Iris pigment epithelial cell (primary cell): Measurements from ENCODE around the gene PDCD1LG2.
A peak's percentile ranks its signal among the peaks of the same experiment; 100 is the strongest.
"Not testable (repeated sequence)": the region's sequence is repeated elsewhere in the genome, so short reads cannot be mapped to it uniquely, and the experiment has no call there.

Experiments
- DNase-seq: peaks from one replicate; pipeline ENCODE4 v3.0.0-alpha.2; 2011; ENCODE audit warnings: low read depth

Gene PDCD1LG2

DNA sequence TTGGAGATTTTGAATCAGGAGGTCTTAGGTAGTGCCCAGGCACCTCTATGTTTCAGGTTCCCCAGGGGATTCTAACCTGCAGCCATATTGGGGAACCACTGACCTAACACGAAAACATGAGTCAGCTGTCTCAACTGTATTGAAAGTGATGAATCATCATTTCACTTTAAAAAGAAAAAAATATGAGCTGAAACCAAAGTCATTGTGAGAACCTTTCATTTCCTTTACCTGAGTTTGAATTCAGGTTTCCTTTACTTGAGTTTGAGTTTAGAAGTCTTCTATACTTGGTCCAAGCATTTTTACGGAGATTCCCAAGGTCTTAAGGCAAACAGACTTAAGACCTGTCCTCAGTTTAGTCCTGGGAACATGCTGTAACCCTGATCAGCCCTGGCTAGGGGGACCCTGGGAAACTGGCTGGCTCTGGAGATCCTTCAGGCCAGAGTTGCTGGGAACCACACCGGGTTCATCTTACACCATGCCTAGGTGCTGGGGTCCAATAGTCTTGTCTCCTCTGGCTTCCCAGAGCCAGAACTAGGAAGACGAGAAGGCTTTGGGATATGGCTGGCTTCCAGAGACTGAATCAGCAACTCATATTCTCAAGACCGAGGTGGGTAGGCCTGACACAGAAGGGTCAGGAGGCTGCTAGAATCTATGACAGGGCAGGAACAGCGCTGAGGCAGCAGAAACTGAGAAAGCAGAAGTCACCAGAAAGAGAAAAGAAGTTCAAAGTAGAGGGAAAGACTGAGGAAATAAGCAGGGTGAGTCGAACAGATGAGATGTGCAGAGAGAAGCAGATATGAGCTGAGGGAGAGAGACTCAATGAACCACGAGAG is 16.4 kb upstream of the PDCD1LG2 start:
- peak; percentile 90 for DNase-seq

DNA sequence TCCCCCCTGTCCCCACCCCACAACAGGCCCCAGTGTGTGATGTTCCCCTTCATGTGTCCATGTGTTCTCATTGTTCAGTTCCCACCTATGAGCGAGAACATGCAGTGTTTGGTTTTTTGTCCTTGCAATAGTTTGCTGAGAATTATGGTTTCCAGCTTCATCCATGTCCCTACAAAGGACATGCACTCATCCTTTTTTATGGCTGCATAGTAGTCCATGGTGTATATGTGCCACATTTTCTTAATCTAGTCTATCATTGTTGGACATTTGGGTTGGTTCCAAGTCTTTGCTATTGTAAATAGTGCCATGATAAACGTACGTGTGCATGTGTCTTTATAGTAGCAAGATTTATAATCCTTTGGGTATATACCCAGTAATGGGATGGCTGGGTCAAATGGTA is 15.6 kb upstream of the PDCD1LG2 start:
- not testable (repeated sequence) for DNase-seq

DNA sequence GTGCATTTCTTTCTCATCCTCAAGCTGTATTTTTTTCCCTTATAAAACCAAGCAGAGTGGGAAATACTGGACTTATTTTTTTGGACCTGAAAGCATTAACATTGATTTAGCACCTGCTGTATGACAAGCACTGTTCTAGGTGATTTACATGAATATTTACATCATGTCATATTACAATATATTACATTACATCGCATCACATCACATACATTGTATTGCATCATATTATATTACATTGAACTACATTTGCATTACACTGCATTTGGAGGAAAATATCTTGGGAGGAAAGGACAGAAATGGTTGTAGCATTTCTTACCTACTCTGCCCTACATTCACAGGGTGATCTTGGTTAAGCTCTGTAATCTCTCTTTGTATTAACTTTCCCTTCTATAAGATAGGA is 11.2 kb upstream of the PDCD1LG2 start:
- DNase-seq, result no peak

DNA sequence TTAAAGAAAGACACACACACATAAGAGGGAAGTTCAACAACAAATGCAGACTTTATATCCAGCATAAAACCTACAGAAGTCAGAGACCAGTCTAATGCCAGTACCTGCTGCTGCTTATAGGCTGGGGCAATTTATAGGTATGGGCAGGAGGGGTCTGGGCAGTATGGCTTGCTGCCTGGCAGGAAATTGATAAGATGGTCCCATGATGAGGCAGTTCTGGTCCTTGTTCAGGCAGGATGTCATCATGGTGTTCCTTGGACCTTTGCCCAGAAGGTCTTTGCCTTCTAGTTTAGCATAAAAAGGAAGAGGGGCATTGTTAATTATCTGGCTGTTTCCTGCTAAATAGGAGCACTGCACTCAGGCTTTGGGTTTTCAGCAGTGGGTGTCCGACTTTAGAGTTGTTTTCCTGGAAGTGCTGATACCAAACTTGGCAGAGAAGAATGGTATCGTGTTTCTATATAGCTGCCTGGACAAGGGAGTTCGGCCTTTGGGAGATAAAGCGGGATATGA is 10.4 kb upstream of the PDCD1LG2 start:
- peak; percentile 68 for DNase-seq

DNA sequence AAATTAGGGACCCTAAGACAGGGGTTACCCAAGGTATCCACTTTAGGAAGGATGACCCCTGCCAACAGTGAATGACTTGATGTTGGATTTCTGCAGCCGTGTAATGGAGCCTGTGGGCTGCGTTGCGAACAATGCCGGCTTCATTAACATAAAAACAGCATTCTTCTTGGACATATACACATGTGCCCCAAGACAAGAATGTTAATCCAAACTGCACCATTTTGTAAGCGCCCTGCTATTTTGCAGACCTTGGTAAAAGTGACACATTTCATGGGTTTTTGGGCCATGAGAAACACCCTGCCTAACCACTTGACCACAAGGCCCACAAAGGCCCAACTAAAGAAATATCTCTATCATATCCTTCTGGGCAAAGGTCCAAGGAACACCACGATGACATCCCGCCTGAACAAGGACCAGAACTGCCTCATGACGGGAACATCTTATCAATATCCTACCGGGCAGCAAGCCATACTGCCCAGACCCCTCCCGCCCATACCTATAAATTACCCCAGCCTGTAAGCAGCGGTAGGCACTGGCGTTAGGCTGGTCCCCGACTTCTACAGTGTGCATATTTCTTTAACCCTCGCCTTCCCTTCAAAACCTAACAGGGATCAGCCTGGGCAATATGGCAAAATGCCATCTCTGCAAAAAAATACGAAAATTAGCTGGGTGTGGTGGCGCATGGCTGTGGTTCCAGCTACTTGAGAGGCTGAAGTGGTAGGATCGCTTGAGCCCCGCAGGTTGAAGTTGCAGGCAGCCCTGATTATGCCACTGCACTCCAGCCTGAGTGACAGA is 9.7 kb upstream of the PDCD1LG2 start:
- peak; percentile 81 for DNase-seq

DNA sequence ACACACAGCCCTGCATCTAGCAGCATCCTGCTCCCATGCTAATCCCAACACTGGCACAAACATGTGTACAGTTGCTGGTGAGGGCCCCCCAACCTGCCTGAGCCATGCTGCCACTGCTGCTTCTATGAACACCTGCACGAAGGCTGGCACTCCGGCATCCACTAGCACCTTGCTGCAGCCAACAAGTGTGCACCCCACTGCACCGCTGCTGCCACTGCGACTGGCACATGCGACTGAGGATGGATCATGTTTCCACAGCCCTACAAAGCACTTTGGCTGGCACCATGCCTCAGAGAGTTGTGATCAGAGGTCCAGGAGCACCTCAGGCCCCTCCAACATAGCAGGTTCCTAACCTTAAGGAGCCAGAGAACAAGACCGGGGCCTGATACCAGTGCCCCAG is 7.8 kb upstream of the PDCD1LG2 start:
- DNase-seq, result no peak

DNA sequence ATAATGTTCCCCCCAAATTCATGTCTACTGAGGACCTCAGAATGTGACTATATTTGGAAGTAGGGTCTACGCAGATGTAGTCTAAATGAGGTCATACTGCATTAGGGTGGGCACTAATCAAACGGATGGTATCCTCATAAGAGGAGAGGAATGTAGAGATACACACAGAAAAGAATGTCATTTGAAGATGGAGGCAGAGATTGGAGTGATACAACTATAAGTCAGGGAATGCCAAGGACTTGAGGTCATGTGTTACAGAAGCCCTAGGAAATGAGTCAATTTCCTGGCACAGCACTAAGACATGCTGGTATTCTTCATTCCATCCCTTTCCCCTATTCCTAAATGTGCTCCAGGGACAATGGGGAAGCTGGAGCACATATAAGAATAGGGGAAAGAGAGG is 758 bp upstream of the PDCD1LG2 start:
- DNase-seq, result peak; percentile 92

DNA sequence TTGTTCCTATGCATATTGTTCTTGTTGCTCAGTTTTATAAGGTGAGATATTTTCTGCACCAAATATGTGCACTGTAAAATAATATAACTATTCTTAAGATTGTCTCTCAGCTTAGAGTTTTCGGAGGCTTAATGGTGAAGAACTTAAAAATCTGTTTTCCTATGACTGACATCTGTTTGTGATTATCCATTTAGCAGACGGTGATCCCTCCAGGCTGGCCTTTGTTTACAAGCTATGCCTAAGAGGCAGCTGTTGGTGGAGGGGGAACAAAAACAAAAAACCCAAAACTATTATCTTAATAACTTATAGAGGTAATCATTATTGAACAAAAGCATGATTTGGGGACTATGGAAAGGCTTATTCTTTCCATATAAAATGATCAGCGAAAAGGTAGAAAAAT is 658 bp downstream of the PDCD1LG2 start:
- DNase-seq, result no peak

DNA sequence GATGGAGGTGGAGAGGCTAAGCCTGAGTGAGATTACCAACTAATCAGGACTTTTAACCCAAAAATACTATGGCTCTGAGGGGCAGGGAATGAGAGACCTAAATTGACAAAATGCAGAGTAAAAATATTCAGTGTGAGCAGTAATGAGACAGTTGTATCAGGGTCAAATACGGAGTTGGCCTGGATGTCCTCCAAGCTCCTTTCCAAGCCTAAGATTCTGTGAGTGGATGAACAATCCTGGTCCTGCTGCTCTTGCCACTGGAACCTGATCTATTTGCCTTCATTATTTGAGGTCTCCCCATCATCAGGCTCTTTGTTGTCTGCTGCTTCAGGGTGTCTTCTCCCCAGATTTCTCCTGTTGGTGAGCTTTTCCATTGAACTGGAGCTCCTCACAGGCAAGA is 1.1 kb downstream of the PDCD1LG2 start:
- DNase-seq, result no peak

DNA sequence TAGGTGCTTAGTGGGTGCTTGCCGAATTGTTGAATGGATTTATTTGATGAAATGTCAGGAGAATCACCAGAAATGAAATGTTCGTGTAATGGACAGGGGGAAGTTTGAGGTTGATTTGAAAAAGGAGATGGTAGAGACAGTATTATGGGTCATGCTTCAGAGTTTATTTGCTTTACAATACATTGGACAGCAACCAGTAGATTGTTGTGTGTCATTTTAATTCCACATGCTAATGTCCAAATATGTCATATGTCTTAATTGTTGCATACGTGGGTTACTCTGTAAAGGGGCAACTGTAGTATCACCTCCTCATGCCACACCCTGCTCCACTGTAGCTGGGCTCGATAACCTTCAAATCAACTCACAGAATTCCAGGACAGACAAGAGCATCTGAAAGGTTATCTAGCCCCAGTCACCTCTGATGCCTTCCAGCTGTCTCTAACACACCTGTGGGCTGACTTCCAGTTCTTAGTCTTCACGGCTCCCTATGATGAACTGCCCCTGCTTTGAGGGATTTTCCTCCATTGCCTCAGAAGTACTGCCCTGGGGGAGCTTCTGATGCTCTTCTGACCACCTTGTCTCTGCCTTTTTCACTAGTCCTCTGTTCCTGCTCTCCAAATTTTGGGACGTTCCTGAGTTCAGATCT is 1.7 kb downstream of the PDCD1LG2 start:
- DNase-seq, result no peak

DNA sequence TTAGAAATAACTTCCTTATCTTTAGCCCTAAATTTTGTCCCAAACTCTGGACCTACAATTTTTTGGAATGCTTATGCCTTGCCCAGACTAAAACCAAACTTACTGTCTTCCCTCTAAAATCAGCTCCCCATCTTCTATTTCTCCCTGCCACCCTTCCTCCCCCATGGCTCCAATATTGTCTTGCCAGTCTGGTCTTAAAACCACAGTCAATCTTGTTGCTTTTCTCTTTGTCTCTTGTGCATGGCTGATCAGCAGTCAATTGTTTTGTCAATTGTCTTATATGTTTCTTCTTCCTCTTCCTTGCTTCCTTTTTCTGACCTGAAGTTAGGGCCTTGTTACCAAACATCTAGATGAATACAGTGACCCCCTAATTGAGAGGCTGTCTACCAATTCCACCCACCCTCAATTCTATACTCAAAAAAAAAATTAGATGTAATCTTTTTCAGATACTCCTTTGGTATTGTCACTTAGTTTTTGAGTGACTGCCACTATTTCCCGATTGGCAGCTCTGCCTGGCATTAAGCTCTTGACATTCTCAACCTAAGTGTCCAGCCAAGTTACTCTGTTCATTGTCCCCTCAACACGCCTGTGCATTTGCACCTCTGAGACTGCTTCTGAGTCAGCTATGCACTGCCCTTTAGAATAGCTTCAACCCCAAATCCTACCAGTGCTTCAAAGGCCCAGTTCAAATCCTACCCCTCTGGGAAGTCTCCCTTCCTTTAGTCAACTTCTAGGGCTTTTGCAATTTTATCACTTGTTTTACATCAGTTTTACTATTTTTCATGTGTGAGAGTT is 2.5 kb downstream of the PDCD1LG2 start:
- no peak for DNase-seq

DNA sequence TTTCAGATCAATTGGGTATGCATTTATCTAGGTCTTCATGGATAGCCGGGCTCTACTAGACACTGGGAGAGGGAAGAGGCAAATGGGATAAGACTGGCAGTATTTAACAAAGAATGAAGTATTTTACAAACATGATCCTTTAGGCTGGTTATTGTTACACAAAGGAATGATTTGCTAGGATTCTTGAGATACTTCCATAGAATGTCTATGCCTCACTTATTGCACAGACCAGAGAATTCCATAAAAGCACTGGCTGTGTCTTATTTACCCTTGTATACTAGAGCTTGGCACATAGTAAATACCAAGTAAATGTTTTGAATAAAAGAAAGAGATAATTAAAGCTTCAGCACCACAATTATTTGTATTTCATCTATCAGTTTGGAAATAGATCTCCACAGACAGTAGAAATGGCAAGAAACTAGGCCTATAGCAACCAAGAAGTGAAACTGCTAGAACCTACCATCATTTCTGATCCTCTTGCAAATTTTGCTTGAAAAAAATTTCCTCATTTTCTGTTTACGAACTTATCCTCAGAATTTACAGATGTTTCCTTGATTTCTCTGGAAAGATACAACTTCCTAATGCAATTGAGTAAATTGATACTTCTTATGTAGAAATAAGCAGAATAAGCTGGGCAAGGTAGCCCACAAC is 3.8 kb downstream of the PDCD1LG2 start:
- DNase-seq, result no peak

DNA sequence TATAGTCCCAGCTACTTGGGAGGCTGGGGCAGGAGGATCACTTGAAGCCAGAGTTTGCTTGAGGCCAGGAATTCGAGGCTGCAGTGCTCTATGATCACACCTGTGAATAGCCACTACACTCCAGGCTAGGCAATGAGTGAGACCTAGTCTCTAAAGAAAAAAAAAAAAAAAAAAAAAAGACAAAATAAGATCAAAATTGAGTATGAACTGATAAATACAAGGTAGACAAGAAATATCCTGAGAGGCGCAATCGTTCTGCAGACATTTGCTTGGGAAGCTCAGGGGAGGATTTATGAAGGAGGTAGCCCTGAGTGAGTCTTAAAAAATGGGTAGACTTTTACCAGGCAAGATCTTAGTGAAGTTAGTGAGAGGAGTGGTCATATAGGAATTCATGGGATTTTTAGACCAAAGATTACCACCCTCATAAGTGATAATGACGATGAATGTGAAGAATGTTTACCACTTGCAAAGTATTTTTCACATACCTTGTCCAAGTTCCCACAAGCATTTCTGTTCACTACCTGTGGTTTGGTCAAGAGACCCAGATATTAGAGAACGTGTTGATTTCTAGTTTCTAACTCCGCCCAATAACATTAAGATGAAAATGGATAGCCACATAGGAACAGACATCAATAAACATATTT is 4.4 kb downstream of the PDCD1LG2 start:
- no peak for DNase-seq

DNA sequence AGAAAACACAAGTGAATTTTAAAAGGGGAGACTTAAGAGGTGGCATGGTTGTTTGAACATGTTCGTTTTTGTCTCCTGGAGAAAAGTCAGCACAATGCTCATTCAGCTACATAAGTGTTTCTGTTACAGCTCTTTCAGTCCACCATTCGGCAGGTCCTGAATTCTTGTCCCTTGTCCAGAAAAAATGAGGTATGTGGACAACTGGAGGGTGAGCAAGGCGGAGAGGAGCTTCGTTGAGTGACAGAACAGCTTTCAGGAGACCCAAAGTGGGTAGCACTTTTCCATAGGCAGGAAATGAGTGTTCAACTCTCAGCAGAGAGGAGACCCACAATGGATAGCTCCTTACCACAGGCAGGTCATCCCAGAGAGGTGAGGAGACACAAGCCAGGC is 4.9 kb downstream of the PDCD1LG2 start:
- no peak for DNase-seq

DNA sequence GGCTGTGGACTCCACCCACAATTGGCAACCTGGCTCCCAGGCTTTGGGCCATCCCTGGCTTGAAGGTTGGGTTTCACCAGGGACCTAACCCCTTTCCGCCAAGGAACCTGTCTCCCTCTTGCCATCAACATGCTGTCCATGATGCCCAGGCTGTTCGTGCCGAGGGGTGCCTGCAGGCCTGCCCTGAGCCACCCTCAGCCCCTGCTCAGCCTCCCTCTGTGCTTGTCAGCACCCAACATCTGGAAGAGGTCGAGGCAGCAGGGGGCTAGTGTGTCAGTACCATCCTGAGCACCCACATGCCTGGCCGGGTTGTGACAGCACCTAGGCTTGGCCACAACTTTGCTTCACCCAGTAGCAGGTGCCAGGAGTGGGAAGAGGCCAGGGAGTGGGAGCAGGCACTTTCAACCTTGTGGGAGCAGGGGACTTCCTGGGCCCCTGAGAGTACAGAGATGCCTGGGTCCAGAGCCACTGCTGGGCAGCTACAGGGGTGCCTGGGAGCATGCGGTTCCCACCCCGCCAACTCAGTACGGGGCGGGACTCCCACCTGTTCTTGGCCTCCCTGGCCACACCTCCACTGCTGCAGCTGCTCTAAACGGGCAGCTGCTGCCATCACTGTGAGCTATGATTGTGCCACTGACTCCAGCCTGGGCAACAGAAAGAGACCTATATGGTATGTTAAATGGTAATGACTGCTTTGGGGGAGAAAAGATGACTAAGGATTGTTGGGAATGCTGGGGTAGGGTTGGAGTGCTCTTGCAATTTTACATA is 6.3 kb downstream of the PDCD1LG2 start:
- no peak for DNase-seq

DNA sequence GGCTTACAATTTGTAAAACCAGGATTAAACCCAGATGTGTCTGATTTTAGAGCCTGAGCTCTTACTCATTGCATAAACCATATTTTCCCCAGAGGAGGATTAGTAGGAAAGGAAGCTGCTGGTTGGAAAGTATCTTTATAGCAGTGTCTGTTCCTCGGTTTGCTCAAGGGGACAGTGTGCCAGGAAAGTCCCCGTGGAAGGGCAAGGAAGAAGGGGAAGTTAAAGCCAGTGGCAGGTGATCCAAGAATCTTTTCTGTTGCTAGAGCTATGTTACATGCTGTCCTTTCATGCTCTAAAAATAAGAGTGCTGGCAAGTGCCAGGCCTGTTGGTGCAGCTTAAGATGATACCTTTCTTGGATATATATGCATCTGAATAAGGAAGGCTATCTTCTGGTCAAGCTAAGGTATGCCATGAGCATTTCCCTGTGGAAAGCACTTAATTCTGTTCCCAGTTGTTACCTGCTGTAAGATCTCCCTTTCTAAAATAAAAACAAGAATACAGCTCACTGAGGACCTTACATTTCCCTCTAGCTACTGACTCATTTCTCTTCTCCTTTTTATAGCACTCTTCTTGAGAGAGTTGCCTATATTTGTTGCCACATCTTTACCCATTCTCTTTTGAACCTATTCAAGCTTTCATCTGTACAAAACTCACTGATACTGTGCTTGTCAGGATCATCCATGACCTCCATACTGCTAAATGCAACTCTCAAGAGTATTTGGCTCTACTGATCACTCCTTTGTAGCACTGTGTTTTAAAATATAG is 8.0 kb downstream of the PDCD1LG2 start:
- no peak for DNase-seq

DNA sequence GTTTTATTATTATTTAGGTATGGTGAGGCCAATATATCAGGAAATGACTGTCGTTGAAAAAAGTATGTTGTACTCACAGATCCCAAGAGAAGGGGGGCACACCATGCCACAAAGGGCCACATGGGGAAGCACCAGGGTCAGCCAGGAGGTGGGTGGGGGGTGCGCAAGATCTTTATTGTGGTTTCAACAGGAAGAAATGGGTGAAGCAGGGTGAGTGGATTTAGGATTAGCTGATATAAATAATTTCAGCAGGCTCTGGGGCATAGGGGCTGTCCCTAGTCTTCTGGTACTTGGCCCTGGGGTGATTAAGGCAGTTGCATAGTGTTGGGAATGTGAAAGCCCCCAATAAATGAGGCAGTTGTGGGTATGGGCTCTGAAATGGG is 8.6 kb downstream of the PDCD1LG2 start:
- DNase-seq, result no peak

DNA sequence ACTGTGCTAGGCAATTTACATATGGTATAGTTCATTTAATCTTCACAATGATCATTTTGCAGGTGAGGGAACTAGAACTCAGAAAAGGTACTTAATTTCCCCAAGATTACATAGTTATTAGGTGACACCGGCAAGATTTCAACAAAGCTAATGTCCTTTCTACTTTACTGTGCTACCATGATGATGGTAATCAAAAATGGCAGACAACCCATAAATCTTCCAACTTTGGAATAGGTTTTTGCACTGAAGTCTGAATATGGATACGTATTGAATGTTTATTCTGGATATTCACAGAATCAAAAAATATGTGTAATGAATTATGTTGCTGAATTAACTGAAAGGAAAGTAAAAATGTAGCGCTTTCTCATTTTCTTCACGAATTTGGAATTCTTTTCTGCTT is 13.8 kb downstream of the PDCD1LG2 start:
- no peak for DNase-seq

DNA sequence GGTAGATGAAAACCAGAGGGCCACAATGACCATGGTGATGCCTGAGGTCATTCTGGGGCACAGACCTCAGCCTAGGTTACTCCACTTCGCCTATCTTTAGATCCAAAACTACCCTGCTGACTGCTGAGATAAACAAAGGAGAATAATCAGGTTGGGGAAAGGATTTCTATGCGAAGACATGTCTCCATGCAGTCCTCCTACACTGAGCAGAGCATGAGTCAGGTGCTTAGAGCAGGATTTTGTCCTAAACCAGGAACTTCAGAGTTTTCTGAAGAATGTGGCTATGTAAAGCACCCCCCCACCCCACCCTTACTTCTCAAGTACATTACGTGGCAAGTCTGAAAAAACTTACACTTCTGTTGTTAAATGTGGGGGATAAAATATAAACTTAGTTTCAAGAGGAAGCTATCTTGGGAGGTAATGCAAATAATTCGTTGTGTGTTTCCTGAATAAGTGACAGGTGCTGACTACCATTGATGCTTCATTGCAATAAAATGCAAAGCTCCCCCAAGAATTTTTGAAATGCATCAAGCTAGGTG is 19.4 kb downstream of the PDCD1LG2 start:
- DNase-seq, result peak; percentile 69
